ENCODE results near the gene ZDHHC3.

DNA sequence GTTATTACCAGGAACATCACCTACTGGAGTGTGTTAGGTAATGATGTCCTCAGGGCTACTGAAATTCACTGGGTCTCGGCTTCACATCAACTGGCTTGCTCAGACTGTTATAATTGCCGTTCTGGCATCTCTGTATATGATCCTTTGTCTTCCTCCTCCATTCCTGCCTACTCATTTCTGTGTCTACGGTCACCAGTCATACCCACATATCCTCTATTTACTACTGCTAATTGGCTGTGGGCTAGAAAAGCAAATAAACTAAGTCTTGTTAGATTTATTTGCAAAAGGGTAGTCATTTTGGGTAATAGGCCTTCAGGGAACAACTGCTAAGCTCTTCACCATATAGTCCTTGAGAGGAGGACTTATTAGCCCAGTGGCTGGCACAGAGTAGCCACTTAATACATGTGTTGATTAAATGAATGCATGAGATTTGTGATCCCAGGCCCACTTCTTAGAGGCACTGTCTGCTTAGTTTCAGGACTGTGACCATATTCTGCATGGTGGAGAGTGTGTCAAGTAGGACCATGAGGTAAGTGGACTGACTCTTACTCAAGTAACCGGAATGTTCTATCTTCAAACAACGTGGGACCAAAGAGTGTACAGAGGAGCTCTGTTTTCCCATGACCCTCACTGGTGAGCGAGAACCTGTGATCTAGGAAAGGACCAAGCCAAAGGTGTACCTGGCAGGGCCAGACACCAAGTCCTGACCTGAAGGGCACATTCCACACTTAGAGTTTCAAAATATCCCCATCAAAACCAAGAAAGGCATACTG lies 13.2 kb downstream of the ZDHHC3 start:
- TF ChIP-seq SUZ12 (IDR thresholded peaks at IDR 0.05) (no peak), FOXM1 (IDR thresholded peaks at IDR 0.05; ENCODE audit: borderline replicate concordance) (no peak), FOXA1 (IDR thresholded peaks at IDR 0.05) (no peak), CTBP1 (IDR thresholded peaks at IDR 0.05; ENCODE audit: borderline replicate concordance) (no peak), SP1 (IDR thresholded peaks at IDR 0.05) (no peak)
